H54 (cell line): Measurements from ENCODE around the gene MEIS1.

Experiments used
- DNase-seq: peaks from one replicate; pipeline ENCODE4 v3.0.0; 2011; ENCODE audit warnings: low spot score, mixed read lengths; ENCODE audit not compliant: insufficient read length
- FAIRE-seq: peaks from 3 replicates; lab custom pipeline; 2011; peaks lifted over from hg19 to GRCh38; lab: Jason Lieb, UNC
- POLR2A ChIP-seq: IDR thresholded peaks from 2 replicates; pipeline ENCODE4 v1.6.1; 2011; ENCODE audit warnings: low read depth, mild to moderate bottlenecking, low read length

MEIS1 gene

DNA sequence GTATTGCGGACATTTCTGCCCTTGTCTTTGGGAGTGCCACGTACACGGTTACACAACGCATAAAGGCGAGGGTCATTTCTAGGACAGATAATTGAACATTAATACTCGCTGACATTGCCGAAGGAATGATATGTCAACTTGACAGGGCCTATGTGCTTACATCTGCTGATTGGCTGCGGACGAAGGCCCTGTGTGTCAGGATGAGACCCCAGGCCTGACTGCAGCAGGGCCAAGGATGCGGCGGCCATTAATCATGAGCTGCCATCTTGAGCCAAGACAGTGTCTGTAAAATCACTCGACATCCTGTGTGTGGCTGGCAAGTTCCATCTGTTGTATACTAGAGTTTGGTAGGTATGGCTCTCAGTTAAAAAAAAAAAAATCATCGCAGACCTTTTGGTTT is 96.6 kb downstream of the MEIS1 start:
- DNase-seq (no peak), FAIRE-seq (no peak)
- no peak for TF ChIP-seq POLR2A

DNA sequence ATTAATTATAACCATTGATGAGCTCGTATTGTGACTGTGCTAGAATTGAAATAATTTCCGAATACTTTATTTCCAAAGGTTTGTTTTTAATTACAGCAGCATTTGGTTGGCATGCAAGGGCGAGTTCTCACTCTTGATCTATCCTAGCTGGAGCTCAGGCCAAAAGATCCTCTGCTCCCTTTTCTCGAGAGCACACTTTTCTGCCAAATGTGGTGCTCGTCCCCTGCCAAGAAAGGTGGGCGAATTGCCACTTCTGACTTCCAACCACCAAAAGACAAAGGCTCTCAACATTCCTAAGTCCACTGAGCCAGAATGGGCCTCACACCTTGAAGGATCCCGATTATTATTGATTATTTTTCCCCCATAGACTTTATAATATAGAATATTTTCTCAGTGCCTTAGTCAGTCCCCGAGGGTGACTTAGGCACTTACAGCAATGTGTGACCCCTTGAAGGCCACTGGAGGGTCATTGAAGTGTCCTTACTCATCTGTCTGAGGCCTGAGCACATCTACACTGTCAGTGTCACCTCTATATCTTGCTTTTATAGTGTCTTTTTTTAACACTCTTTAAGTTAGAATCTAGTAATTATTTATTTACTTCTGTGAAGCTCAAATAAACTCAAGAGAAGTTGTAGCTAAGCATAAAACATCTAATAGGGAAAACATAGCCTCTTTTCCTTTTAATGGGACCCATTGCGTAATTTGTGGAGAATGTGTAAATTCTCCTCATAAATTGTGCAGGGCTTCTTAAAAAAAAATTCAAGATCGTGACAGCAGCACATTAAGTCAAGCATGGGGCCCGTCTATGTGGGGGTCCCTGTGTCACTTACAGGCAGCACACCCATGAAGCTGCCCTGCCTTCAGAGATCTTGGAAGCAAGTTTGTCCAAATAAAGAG is 98.3 kb downstream of the MEIS1 start:
- TF ChIP-seq POLR2A = no peak
- no peak for DNase-seq
- no peak for FAIRE-seq

DNA sequence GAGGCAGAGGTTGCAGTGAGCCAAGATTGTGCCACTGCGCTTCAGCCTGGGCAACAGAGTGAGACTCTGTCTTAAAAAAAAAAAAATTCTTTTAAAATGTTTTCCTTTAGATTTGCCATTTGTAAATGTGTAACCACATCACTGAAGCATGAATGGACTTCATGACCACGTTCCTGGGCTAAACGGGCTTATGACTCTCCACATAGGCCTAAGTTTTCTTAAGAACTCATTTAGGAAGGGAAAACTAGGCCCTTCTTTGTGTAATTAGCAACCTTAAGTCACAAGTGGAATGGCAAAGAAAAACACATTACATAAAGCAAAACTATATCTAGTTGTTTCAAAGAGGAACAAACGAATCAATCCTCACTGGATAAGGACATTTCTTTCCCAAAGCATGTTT is 99.5 kb downstream of the MEIS1 start:
- no peak for TF ChIP-seq POLR2A
- no peak for DNase-seq
- no peak for FAIRE-seq

DNA sequence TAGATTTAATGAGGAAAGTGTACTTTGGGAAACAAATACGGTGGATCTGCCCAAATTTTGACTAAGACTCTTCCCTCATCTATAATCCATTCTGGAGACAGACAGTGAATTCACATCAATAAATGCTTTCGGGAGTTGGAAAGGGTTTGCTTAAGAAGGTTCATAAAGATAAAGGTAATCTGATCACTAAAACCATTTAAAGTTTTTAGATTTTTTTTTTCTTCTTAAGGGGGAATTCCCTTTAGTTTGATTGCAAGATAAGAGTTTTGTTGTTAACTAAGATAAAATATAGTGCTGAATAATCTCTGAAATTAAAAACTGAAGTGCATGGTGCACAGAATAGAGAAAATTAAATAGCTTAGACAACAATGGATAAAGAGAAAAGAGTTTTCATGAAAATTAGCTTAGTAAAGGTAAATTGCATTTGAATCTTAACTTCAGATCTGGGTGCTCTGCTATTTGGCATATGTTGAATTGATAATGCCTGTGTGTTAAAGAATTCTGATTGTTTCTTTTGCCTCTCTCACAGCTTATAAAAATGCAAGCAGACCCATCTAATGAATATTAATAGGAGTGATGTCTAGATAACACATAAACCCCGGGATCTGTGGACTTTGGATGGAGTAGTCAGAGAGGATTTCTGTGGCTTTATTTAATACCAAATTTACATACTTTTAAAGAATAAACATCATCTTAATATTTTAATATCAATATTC is 100.8 kb downstream of the MEIS1 start:
- FAIRE-seq (no peak), DNase-seq (no peak)
- no peak for TF ChIP-seq POLR2A

DNA sequence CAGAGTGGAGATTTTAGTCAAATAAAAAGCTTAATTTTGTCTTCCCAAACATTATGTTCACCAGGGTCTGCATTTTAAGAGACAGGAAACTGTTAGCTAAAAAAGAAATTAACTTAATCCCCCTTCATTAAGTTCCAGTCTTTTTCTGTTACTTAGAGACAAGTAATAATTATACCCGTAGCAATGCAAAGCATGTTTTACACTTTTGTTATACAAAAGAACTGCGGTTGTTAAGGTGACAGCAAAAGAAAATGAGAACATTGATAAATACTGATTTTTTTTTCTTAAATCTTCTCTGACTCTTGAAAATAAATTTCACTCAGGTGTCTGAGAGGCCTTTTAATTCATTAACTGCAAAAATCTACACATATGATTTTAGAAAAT is 101.4 kb downstream of the MEIS1 start:
- no peak for TF ChIP-seq POLR2A
- FAIRE-seq (no peak), DNase-seq (no peak)

DNA sequence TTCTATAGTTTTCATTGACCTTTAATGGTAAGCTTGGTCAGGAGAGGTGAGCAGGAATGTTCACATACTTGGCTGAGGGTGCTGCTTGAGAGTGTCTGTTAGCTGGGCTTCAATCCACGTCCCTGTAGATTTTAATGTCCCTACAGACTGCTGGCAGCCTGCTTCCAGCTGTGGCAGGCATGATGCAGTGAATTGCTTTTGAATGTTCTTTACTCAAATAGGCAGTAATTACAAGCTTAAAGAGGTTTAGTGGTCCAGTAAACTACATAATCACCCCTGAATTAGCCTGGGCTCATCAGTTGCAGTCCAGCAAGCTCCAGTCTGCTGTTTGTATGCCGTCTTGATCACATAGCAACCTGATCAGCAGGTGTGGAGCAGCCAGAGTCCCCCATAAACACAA is 102.1 kb downstream of the MEIS1 start:
- no peak for DNase-seq
- TF ChIP-seq POLR2A = no peak
- no peak for FAIRE-seq

DNA sequence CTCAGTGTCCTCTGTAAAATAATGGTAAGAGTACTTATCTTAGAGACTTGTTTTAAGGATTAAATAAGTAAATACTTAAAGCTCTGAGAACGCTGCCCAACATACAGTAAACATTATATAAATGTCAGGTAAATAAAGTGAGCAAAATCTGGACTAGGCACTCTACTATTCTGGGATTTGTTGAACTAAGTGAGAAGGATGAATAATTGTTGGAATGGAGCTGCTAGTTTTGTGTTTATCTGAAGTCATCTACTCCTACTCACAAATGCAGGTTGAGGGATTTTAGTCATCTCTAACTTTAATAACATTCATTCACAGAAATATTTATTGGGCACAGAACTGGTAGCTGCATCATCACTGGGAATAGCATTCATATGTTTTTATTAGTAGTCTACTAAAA is 103.4 kb downstream of the MEIS1 start:
- TF ChIP-seq POLR2A = no peak
- DNase-seq (no peak), FAIRE-seq (no peak)

DNA sequence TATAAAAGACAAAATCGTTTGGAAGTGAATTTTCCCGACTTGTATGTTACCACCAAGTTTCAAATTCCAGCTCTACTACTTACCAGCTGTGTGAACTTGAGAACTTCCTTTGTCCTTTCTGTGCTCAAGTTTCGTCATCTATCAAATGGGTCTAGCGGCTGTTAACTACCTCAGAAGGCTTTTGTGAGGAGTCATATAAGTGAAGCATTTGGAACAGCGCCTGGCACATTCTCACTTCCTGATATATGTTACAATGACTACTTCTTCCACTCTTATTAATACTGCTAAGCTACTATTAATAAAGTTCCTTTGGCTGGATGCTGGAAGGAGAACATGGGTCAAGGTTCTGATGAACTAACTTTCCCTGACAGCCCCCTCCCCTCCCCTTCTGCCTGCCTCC is 104.5 kb downstream of the MEIS1 start:
- DNase-seq (no peak), FAIRE-seq (peak; percentile 53)
- TF ChIP-seq POLR2A = no peak

DNA sequence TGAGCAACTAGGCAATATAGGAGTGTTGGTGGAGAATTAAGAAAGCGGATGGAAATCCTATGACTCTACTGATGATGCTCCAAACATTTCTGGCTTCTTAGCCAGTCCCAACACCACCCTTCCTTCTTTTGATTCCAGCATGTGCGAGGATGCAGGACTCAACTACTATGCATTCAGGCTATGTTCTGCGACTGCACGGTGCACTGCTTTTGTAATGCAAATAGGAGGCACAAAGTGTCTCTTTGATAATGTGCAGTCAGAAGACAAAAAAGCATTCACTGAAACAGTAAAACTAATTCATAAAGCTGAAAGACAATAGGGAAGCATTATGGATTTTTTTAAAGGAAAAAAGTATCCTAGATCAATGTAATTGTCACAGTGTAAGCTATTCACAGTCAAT is 106.7 kb downstream of the MEIS1 start:
- no peak for TF ChIP-seq POLR2A
- FAIRE-seq (no peak), DNase-seq (no peak)

DNA sequence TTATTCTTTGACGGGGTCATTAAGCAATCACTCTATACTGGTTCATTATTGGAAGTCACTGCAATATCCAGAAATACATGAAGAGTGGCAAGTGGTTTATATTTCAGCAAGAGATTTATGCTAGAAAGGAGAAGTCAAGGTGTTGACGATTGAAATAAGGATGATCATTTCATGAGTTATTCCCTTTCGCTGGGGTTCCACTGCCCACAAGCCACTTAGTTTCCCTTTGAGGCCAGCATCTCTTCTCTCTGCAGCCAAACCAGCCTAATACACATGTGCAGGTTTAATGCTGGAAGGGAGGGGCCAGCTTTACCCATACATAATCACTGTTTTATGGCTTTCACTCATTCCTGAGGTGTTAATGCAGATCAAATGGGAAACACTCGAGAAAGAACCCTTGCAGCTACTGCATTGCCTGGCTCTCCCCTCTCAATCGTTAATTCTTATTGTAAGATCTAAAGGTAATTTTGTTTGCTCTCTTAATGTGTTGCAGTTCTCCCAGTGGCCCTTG is 108.4 kb downstream of the MEIS1 start:
- no peak for DNase-seq
- no peak for FAIRE-seq
- TF ChIP-seq POLR2A = no peak

DNA sequence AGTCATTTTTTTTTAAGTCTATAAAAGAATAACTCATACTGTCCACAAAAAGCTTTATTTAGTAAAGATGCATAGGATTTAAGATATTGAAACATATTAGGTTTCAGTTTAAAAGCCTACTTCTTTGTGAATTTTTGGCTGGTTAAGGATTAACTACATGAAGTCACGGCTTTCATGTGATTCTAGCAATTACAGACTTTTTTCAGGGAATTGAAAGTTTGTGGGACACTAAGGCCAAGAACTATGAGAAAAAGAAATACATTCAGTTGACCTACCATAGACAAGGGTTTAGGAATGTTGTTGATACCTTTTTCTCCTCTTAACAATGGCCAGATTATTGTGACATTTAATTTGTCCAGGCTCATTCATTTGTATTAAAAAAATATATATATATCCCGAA is 109.3 kb downstream of the MEIS1 start:
- TF ChIP-seq POLR2A = no peak
- FAIRE-seq = no peak
- DNase-seq = no peak

DNA sequence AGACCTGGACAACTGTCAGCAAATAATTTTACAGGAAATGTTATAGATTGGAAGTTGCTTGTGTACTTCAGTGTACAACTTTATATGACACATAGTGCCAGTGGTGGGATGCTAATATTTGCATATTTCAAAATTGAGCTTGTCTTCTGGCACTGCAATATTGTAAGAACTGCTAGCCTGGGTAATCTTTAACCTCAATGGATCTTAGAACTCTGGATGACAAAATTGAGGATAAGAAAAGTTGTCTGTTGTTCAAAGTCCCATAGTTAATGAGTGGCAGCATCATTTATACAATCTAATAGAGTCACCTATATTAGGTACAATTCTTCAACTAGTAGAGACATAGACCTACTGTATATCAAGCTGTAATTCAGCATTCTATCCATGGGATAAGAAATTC is 110.3 kb downstream of the MEIS1 start:
- FAIRE-seq (no peak), DNase-seq (no peak)
- no peak for TF ChIP-seq POLR2A

DNA sequence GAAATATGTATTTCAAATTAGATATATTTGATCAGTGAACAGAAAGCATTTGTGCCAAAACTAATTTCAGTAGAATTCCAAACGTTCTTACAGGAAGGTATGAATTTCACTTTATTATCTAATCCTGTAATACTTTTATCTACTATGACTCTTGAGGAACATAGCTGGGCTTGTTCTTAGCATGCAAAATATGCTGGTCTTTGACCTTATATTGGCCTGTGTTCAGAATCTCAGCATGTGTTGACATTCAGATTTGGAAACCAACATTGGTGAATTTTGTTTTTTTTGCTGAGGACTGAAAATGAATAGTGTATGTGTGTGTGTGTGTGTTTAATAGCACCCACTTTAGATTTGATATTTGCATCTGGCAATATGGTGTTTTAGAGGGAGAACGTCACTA is 112.2 kb downstream of the MEIS1 start:
- FAIRE-seq = no peak
- TF ChIP-seq POLR2A = no peak
- no peak for DNase-seq

DNA sequence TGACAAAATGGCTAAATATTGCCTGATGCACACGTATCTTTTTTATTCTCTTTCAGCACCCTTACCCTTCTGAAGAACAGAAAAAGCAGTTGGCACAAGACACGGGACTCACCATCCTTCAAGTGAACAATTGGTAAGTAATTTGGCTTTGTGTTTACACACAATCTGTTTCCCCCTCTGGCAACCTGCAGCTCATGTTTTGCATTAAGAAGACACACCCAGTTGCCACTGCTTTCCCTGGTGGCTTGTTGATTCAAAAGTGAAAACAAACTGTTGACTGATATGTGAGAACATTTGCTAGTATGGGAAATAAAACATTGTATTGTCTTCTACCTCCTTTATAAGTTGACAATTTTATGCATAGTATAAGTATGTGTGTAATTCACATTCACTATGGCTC is 113.0 kb downstream of the MEIS1 start:
- no peak for TF ChIP-seq POLR2A
- DNase-seq (no peak), FAIRE-seq (no peak)
